Osteoblast (primary cell): Measurements from ENCODE around the gene UBE2V1. TPM values are rescaled to one million over a fixed set of nuclear protein-coding genes. Genes with fewer than 3 reads are reported as not detected.

Experiments
- DNase-seq: peaks from one replicate; pipeline ENCODE4 v3.0.0; 2011; ENCODE audit warnings: low spot score, mixed read lengths; ENCODE audit not compliant: insufficient read length; ENCODE audit errors: missing footprints
- H2AFZ ChIP-seq: 2 replicates; pipeline ENCODE4 v1.6.0; 2011; ENCODE audit warnings: mild to moderate bottlenecking, low read length
- H3K27ac ChIP-seq: 2 replicates; pipeline ENCODE4 v1.5.1; 2011; ENCODE audit warnings: mild to moderate bottlenecking, low read depth, low read length, moderate library complexity
- H3K27me3 ChIP-seq: 2 replicates; pipeline ENCODE4 v1.6.0; 2012; ENCODE audit warnings: mild to moderate bottlenecking, control low read depth, inconsistent platforms, low read length, moderate library complexity; ENCODE audit not compliant: insufficient read depth
- H3K36me3 ChIP-seq: 2 replicates; pipeline ENCODE4 v1.5.1; 2011; ENCODE audit warnings: mild to moderate bottlenecking, low read length, control low read depth, moderate library complexity; ENCODE audit not compliant: insufficient read depth
- H3K4me1 ChIP-seq: 2 replicates; pipeline ENCODE4 v1.5.1; 2011; ENCODE audit warnings: mild to moderate bottlenecking, low read length, control low read depth, moderate library complexity; ENCODE audit not compliant: insufficient read depth
- H3K4me2 ChIP-seq: 2 replicates; pipeline ENCODE4 v1.6.0; 2011; ENCODE audit warnings: mild to moderate bottlenecking, low read length; ENCODE audit not compliant: insufficient read depth
- H3K4me3 ChIP-seq: fragments of 200-600 bp; sonication (generic); 3 replicates; pipeline ENCODE4 v1.5.1; 2012; ENCODE audit warnings: mild to moderate bottlenecking, low read length, inconsistent platforms; ENCODE audit not compliant: insufficient read depth
- H3K79me2 ChIP-seq: 2 replicates; pipeline ENCODE4 v1.6.0; 2012; ENCODE audit warnings: mild to moderate bottlenecking, low read length, control low read depth, inconsistent platforms; ENCODE audit not compliant: insufficient read depth
- H3K9me3 ChIP-seq: 2 replicates; pipeline ENCODE4 v1.5.1; 2011; ENCODE audit warnings: low read depth, low read length, control low read depth
- H4K20me1 ChIP-seq: 2 replicates; pipeline ENCODE4 v1.6.0; 2012; ENCODE audit warnings: mild to moderate bottlenecking, low read length, control low read depth; ENCODE audit not compliant: insufficient read depth
- CTCF ChIP-seq: IDR thresholded peaks from 2 replicates; pipeline ENCODE4 v1.5.1; 2011; ENCODE audit warnings: mild to moderate bottlenecking, low read depth, low read length, moderate library complexity; ENCODE audit errors: extremely low read depth
- total RNA-seq: library from RNA; depleted of rRNA; stranded (reverse); fragments of >200 nt; gene quantifications from 2 replicates; pipeline ENCODE4 v1.2.3, GENCODE V29; 2012

The UBE2V1 gene
- total RNA-seq, 1 donor = 90.8 TPM

- Histone ChIP-seq H3K36me3 (no peaks in the 10 kb centered on the region), H3K27me3 (no peaks in the 10 kb centered on the region), H3K9me3 (no peaks in the 10 kb centered on the region), H3K79me2 (no peaks in the 10 kb centered on the region), H3K4me1 (peaks cover 24% of the 10 kb centered on the region), H3K27ac (peak overlapping the region; percentile 78), H4K20me1 (no peaks in the 10 kb centered on the region), H3K4me2 (peak overlapping the region; percentile 66), H2AFZ (peak overlapping the region; percentile 69), H3K4me3 (no peak overlapping the region)
- peak; percentile 94 for DNase-seq
- TF ChIP-seq CTCF = no peak
Measured at GRCh38 chr20:50048420-50049166, 64.4 kb downstream of the UBE2V1 start.

- H3K79me2 ChIP-seq = no peaks in the 10 kb centered on the region
- no peaks in the 10 kb centered on the region for H3K36me3 ChIP-seq
- H3K4me3 ChIP-seq = no peak overlapping the region
- H3K27me3 ChIP-seq = no peaks in the 10 kb centered on the region
- no peak overlapping the region for H3K27ac ChIP-seq
- H2AFZ ChIP-seq = no peak overlapping the region
- no peaks in the 10 kb centered on the region for H4K20me1 ChIP-seq
- no peak for TF ChIP-seq CTCF
- H3K4me2 ChIP-seq = no peak overlapping the region
- H3K9me3 ChIP-seq = no peaks in the 10 kb centered on the region
- no peak for DNase-seq
- peaks cover 24% of the 10 kb centered on the region for H3K4me1 ChIP-seq
Measured at GRCh38 chr20:50044353-50044960, 68.5 kb downstream of the UBE2V1 start.

GRCh38 chr20:50043573-50044352 is 69.2 kb downstream of the UBE2V1 start:
- no peak overlapping the region for H2AFZ ChIP-seq
- H3K27ac ChIP-seq = no peak overlapping the region
- no peak overlapping the region for H3K4me3 ChIP-seq
- H3K4me2 ChIP-seq = no peak overlapping the region
- DNase-seq = peak; percentile 23
- no peaks in the 10 kb centered on the region for H4K20me1 ChIP-seq
- no peaks in the 10 kb centered on the region for H3K9me3 ChIP-seq
- no peak for TF ChIP-seq CTCF
- peaks cover 19% of the 10 kb centered on the region for H3K4me1 ChIP-seq
- H3K27me3 ChIP-seq = no peaks in the 10 kb centered on the region
- no peaks in the 10 kb centered on the region for H3K36me3 ChIP-seq
- H3K79me2 ChIP-seq = no peaks in the 10 kb centered on the region
